Occipital lobe (tissue), 2 donors: ENCODE measurements around the gene GNAI1. TPM values are rescaled to one million over a fixed set of nuclear protein-coding genes. Genes with fewer than 3 reads are reported as not detected.

Experiments used
- DNase-seq: peaks from one replicate; lab custom pipeline; 2025; lab: John Stamatoyannopoulos, UW
- total RNA-seq: library from RNA; depleted of rRNA; stranded (reverse); fragments of >200 nt; gene quantifications from one replicate; pipeline ENCODE4 v1.2.3, GENCODE V29; 2014

GNAI1 gene
- total RNA-seq, 1 donor from 2014 or later = 196 TPM

GRCh38 chr7:80208700-80209099 is 74.1 kb downstream of the GNAI1 start:
- DNase-seq = no peak

- DNase-seq = no peak
Measured at GRCh38 chr7:80210400-80210799, 75.8 kb downstream of the GNAI1 start.

DNA sequence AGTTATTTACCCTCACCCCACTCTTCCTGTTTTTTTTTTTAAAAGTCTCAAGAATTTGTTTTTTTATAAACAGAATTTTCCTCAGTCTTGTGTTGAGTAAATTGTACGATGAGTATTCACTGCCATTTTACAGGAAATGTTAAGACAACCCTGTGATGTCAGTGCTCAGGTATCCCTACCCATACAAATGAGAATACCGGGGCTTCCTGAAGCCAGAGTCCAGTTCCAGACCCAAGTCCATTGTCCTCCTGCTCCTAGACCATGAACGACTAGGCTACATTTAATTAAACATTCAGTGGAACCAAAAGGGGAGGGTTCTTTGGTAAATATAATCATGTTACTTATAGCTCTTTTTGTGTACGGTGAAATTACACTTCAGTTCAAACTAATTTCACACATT is 79.2 kb downstream of the GNAI1 start:
- no peak for DNase-seq

GRCh38 chr7:80215734-80216133 is 81.1 kb downstream of the GNAI1 start:
- DNase-seq = no peak

- no peak for DNase-seq
Measured at GRCh38 chr7:80216996-80217842, 82.6 kb downstream of the GNAI1 start.

DNA sequence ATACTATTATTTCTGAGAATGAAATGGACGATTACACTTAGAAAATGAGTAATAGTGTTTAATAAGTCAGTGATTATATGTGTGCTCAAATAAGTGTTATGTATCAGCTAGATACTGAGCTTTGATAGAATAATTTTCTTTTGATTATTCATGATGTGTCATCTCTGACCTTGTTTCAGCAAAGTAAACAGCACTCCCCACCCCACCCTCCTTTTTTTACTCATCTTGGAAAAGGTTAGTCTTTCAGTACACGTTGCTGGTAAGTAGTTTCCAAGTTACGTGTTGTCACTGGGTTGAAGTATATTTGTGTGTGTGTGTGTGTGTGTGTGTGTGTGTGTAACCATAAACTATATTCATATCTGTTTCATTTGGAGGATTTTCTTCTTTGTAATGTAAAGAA is 84.1 kb downstream of the GNAI1 start:
- no peak for DNase-seq

DNA sequence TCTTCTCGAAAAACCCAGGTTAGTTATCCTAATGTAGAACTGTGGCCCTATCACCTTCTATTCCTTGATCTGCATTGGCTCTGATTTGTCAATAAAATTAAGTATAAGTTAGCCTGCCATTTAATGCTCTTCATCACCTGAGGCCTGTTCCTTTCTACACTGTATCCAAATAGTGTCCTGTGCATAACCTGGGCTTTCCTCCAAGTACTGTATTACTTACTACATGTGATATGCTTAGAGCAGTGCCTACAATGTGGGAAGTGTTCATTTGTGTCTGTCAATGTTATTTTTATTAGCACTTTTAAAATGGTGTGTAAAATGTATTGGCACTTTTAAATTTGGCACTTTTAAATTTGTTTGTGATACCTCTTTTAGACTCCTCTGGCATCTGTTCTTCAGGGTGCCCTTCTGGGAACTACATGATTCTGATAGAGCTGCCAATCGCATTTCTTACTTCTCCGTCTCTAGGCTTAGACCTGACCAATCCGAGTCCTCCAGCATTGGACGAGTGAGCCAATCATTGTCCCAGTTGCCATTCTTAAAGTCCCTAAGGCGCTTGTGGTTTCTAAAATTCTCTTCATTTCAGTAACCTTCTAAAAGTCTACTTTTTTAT is 85.5 kb downstream of the GNAI1 start:
- no peak for DNase-seq

- DNase-seq = no peak
Measured at GRCh38 chr7:80224415-80224814, 89.8 kb downstream of the GNAI1 start.

DNA sequence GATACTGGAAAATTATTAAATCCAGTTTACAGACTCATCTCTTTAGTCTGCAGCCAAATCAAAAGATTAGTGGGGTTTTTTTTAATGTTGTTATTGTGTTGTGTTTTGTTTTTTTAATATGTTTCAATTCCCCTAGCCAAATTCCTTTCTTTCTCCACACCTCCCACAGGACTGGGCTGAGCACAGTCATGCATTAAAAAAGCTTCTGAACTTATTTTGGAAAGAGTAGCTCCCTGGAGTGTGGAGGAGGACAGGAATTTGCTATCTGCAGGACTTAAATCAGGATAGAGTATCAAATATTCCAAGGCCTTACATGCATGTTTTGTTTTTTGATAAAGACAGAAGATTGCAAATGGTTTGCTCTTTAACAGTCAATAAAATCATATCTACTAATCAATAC is 90.7 kb downstream of the GNAI1 start:
- no peak for DNase-seq

GRCh38 chr7:80226629-80227028 is 92.0 kb downstream of the GNAI1 start:
- no peak for DNase-seq

- DNase-seq = no peak
Measured at GRCh38 chr7:80230327-80230726, 95.7 kb downstream of the GNAI1 start.

- no peak for DNase-seq
Measured at GRCh38 chr7:80231707-80232106, 97.1 kb downstream of the GNAI1 start.

DNA sequence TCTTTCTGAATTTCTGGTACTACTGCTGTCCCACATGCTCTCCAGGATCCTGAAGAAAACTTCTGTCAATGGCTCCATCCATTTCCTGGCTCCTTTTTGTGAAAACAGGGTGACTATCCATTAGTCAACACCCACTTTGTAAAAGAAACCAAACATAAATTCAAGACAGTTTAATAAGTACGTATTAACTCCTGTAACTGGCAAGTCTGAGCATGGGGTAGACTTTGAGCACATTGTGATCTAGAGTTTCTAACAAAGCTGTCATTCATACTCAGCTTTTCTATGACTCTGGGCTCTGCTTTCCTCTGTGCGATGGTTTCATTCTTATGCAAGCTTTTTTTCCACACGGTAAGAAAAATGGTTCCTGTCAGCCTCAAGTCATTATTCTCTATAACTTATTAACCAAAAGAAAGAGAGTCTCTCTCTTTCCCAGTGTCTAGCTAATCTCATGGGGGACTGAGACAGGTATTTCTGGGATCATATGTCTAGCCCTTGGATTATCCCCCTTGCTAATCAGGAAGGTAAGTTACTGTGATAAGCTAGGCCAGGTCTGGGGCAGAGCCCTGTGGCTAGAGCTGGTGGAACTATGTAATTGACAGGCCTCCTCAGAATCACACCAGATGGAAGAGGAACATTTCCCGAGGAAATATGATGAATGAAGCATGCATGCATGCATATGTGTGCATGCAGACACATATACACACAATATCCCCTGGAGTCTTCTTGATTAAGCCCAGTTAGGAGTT is 98.5 kb downstream of the GNAI1 start:
- DNase-seq = no peak

GRCh38 chr7:80235334-80235733 is 100.7 kb downstream of the GNAI1 start:
- DNase-seq = no peak

GRCh38 chr7:80236681-80237080 is 102.0 kb downstream of the GNAI1 start:
- no peak for DNase-seq

DNA sequence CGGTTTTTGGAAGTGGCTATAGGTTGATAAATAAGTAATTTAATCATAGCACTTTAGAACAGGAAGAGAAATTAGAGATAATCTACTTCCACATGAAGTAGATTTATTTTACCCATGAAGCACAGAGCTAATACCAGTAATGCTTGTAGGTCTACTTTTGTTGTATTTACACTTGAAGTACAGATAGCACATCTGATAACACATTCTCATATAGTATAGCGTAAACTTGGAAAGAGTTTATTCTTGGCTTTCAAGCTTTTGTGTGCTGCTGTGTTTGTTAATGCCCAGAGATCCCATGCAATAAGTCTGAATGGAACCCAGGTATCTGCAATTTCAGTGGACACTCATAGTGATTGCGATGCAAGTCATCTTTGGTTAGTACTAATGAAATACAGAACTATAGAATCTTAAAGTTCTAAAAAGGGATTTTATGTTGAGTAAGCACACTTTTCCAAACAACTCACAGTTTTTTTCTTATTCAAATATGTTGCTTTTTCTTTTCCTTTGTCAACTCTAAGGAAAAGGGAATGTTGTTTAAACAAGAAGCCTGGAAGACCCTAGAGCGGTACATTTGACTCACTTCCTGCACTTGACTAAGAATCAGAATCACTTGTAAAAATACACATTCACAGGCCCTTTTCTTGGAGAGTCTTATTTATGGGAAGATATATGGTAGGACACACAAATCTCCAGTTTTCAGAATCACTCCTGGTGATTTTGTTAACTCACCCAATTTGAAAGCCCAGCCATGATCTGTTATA is 105.8 kb downstream of the GNAI1 start:
- no peak for DNase-seq

- DNase-seq = no peak
Measured at GRCh38 chr7:80241671-80242070, 107.0 kb downstream of the GNAI1 start.

GRCh38 chr7:80243425-80243824 is 108.8 kb downstream of the GNAI1 start:
- DNase-seq = no peak

- no peak for DNase-seq
Measured at GRCh38 chr7:80244206-80244916, 109.7 kb downstream of the GNAI1 start.

- no peak for DNase-seq
Measured at GRCh38 chr7:80247144-80247543, 112.5 kb downstream of the GNAI1 start.

GRCh38 chr7:80247891-80248290 is 113.3 kb downstream of the GNAI1 start:
- DNase-seq = no peak
